Peyer's patch (tissue), 4 donors: ENCODE results near the gene LRPPRC. TPM values are rescaled to one million over a fixed set of nuclear protein-coding genes. Genes with fewer than 3 reads are reported as not detected.

Experiments
- DNase-seq, 3 donors: peaks; one replicate each; pipeline ENCODE4 v3.0.0-alpha.2; 2017 to 2019
- H3K27ac ChIP-seq, 4 donors: fragments of 200-600 bp; sonication (generic); one replicate each; pipeline ENCODE4 v1.5.1; 2016 to 2019
- H3K27me3 ChIP-seq, 2 donors: fragments of 200-600 bp; sonication (generic); one replicate each; pipeline ENCODE4 v1.5.1; 2019
- H3K36me3 ChIP-seq, 3 donors: fragments of 200-600 bp; sonication (generic); one replicate each; pipeline ENCODE4 v1.5.1; 2016 to 2019
- H3K4me1 ChIP-seq, 4 donors: fragments of 200-600 bp; sonication (generic); one replicate each; pipeline ENCODE4 v1.5.1; 2016 to 2019
- H3K4me3 ChIP-seq, 4 donors: fragments of 200-600 bp; sonication (generic); 1 replicate in 3 of 4; 2 replicates in 1 of 4; pipeline ENCODE4 v1.5.1; 2016 to 2019; ENCODE audit warnings: mild to moderate bottlenecking in 1 of 4
- H3K9me3 ChIP-seq, 4 donors: fragments of 200-600 bp; sonication (generic); one replicate each; pipeline ENCODE4 v1.5.1; 2016 to 2019; ENCODE audit warnings: mild to moderate bottlenecking in 1 of 4
- POLR2A ChIP-seq, 2 donors: fragments of 450-650 bp; IDR thresholded peaks; one replicate each; pipeline ENCODE4 v1.5.1; 2017; ENCODE audit warnings: antibody characterized with exemption in 2 of 2, mild to moderate bottlenecking in 2 of 2, moderate library complexity in 2 of 2
- total RNA-seq, 4 donors: library from RNA; depleted of rRNA; stranded (reverse); fragments of >200 nt; gene quantifications; one replicate each; pipeline ENCODE4 v1.1.0, GENCODE V29; 2016
- TF ChIP-seq, protein P1 (sequence below), 6 experiments: fragments of 450-650 bp in 4 of 6; fragments of 200-600 bp in 2 of 6; sonication (generic) in 1 of 6; IDR thresholded peaks; one replicate each; pipeline ENCODE4 v1.5.1; 2017 to 2019; ENCODE audit warnings: antibody characterized with exemption in 6 of 6, mild to moderate bottlenecking in 3 of 6, moderate library complexity in 1 of 6

LRPPRC gene
- total RNA-seq, 4 donors from 2014 or later: 45.7 to 70.1 (median 53.3) TPM

GRCh38 chr2:43906448-43907109, 89.2 kb downstream of the LRPPRC start:
- Histone ChIP-seq H3K27me3 (no peaks in the 10 kb centered on the region), H3K4me1 (no peaks in the 10 kb centered on the region), H3K9me3 (no peaks in the 10 kb centered on the region), H3K4me3 (no peak overlapping the region), H3K27ac (no peak overlapping the region), H3K36me3 (peaks cover 0 to 41% (median 0%) of the 10 kb centered on the region in 3 donors)
- no peak for TF ChIP-seq POLR2A (IDR thresholded peaks at IDR 0.05)
- DNase-seq: no peak

DNA sequence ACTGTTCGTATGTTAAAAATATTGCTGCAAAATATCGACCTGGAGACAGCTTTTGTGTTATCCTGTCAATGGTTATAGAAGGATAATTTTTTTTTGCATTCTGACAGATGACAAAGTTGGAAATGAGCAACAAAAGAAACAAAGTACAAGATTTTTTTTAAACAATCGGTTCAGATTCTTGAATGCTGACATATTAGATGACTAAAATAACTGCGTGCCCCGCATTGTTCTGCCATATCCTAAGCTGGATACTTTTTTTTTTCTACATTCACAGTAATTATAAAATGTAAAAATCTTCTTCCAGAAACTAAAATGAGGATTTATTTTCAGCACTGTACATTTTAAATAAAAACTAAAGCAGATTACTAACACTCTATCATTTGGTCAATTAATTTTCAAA, 89.9 kb downstream of the LRPPRC start:
- Histone ChIP-seq H3K9me3 (no peaks in the 10 kb centered on the region), H3K4me3 (no peak overlapping the region), H3K27ac (no peak overlapping the region), H3K27me3 (no peaks in the 10 kb centered on the region), H3K36me3 (peaks cover 0 to 34% (median 0%) of the 10 kb centered on the region in 3 donors), H3K4me1 (no peaks in the 10 kb centered on the region)
- DNase-seq: no peak
- TF ChIP-seq POLR2A (IDR thresholded peaks at IDR 0.05): no peak
- TF ChIP-seq, protein P1, sequence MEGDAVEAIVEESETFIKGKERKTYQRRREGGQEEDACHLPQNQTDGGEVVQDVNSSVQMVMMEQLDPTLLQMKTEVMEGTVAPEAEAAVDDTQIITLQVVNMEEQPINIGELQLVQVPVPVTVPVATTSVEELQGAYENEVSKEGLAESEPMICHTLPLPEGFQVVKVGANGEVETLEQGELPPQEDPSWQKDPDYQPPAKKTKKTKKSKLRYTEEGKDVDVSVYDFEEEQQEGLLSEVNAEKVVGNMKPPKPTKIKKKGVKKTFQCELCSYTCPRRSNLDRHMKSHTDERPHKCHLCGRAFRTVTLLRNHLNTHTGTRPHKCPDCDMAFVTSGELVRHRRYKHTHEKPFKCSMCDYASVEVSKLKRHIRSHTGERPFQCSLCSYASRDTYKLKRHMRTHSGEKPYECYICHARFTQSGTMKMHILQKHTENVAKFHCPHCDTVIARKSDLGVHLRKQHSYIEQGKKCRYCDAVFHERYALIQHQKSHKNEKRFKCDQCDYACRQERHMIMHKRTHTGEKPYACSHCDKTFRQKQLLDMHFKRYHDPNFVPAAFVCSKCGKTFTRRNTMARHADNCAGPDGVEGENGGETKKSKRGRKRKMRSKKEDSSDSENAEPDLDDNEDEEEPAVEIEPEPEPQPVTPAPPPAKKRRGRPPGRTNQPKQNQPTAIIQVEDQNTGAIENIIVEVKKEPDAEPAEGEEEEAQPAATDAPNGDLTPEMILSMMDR (IDR thresholded peaks at IDR 0.05): no peak

GRCh38 chr2:43905371-43905803, 90.4 kb downstream of the LRPPRC start:
- no peak overlapping the region for H3K4me3 ChIP-seq
- no peaks in the 10 kb centered on the region for H3K27me3 ChIP-seq
- DNase-seq: no peak
- peaks cover 0 to 35% (median 0%) of the 10 kb centered on the region in 3 donors for H3K36me3 ChIP-seq
- no peaks in the 10 kb centered on the region for H3K4me1 ChIP-seq
- H3K9me3 ChIP-seq: no peaks in the 10 kb centered on the region
- H3K27ac ChIP-seq: no peak overlapping the region
- TF ChIP-seq POLR2A (IDR thresholded peaks at IDR 0.05): no peak
- TF ChIP-seq, protein P1 (IDR thresholded peaks at IDR 0.05): no peak

DNA sequence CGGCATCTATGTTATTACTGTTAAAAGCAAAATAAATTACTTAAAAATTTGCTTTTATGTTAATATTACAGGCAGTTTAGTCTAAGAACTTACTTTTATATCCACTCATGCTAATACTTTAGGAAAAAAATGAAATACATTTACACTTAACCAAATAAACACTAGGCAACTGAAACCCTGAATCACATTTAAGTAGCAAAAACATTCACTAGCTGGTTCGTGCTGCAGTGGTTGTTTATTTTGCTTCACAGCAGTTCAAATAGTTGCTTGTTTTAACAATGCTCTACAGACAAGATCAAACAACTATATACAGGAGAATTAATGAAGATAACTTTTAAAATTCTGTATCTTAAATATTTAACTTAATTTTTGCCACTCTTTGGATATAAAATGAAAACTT, 96.2 kb downstream of the LRPPRC start:
- TF ChIP-seq, protein P1 (IDR thresholded peaks at IDR 0.05): no peak
- TF ChIP-seq POLR2A (IDR thresholded peaks at IDR 0.05): no peak
- no peak overlapping the region for H3K27ac ChIP-seq
- no peaks in the 10 kb centered on the region for H3K9me3 ChIP-seq
- H3K36me3 ChIP-seq: peaks cover 0 to 43% (median 0%) of the 10 kb centered on the region in 3 donors
- no peaks in the 10 kb centered on the region for H3K27me3 ChIP-seq
- DNase-seq: no peak
- H3K4me1 ChIP-seq: no peaks in the 10 kb centered on the region
- H3K4me3 ChIP-seq: no peak overlapping the region

GRCh38 chr2:43898838-43899346, 96.9 kb downstream of the LRPPRC start:
- Histone ChIP-seq H3K9me3 (no peaks in the 10 kb centered on the region), H3K27ac (no peak overlapping the region), H3K27me3 (no peaks in the 10 kb centered on the region), H3K36me3 (peaks cover 0 to 45% (median 0%) of the 10 kb centered on the region in 3 donors), H3K4me3 (no peak overlapping the region), H3K4me1 (no peaks in the 10 kb centered on the region)
- no peak for DNase-seq
- TF ChIP-seq POLR2A (IDR thresholded peaks at IDR 0.05): no peak
- TF ChIP-seq, protein P1 (IDR thresholded peaks at IDR 0.05): no peak

- peaks cover 0 to 49% (median 0%) of the 10 kb centered on the region in 3 donors for H3K36me3 ChIP-seq
- no peak overlapping the region for H3K27ac ChIP-seq
- H3K4me3 ChIP-seq: no peak overlapping the region
- H3K9me3 ChIP-seq: no peaks in the 10 kb centered on the region
- peak in 2 of 3 donors; percentile 75 to 79 for DNase-seq
- no peaks in the 10 kb centered on the region for H3K4me1 ChIP-seq
- H3K27me3 ChIP-seq: no peaks in the 10 kb centered on the region
- TF ChIP-seq, protein P1 (IDR thresholded peaks at IDR 0.05): peak in 4 of 6 experiments; percentile 26 to 68 (median 60)
- no peak for TF ChIP-seq POLR2A (IDR thresholded peaks at IDR 0.05)
Measured at GRCh38 chr2:43898134-43898837, 97.5 kb downstream of the LRPPRC start.
